ENCODE data around the gene IQSEC1.

GRCh38 chr3:13067778-13068177, 5.5 kb downstream of the IQSEC1 start:
- TF ChIP-seq CTCF (IDR thresholded peaks at IDR 0.05 in 2 of 3, conservative IDR thresholded peaks at IDR 0.05 in 1 of 3; ENCODE audit: borderline replicate concordance in 1 of 3, insufficient read depth in 1 of 3, low read depth in 2 of 3, low read length in 2 of 3) (no peak), POLR2AphosphoS5 (IDR thresholded peaks at IDR 0.05; ENCODE audit: low read depth, low read length) (no peak), YY1 (IDR thresholded peaks at IDR 0.05; ENCODE audit: extremely low read depth, insufficient replicate concordance, low read depth, low read length) (no peak), POLR2A (IDR thresholded peaks at IDR 0.05; ENCODE audit: borderline replicate concordance, extremely low read depth, insufficient read depth, insufficient read length) (no peak), TCF7L2 (IDR thresholded peaks at IDR 0.05; ENCODE audit: borderline replicate concordance, extremely low read depth, insufficient read depth, insufficient read length) (no peak), SP1 (IDR thresholded peaks at IDR 0.05; ENCODE audit: low read depth) (no peak), EGR1 (IDR thresholded peaks at IDR 0.05; ENCODE audit: low read depth) (no peak)
